Prostate gland (tissue), 2 donors: ENCODE results near the gene FSD2.

Source experiments
- POLR2A ChIP-seq: fragments of 450-650 bp; IDR thresholded peaks from one replicate; pipeline ENCODE4 v1.6.1; 2016; ENCODE audit warnings: antibody characterized with exemption, mild to moderate bottlenecking
- TF ChIP-seq, protein P1 (sequence below), 4 experiments: fragments of 200-600 bp in 2 of 4; fragments of 450-650 bp in 2 of 4; sonication (generic) in 2 of 4; IDR thresholded peaks; 1 replicate in 3 of 4; 2 replicates in 1 of 4; pipeline ENCODE4 v1.5.1; 2016 to 2019; ENCODE audit warnings: antibody characterized with exemption in 4 of 4, mild to moderate bottlenecking in 2 of 4, moderate library complexity in 2 of 4

DNA sequence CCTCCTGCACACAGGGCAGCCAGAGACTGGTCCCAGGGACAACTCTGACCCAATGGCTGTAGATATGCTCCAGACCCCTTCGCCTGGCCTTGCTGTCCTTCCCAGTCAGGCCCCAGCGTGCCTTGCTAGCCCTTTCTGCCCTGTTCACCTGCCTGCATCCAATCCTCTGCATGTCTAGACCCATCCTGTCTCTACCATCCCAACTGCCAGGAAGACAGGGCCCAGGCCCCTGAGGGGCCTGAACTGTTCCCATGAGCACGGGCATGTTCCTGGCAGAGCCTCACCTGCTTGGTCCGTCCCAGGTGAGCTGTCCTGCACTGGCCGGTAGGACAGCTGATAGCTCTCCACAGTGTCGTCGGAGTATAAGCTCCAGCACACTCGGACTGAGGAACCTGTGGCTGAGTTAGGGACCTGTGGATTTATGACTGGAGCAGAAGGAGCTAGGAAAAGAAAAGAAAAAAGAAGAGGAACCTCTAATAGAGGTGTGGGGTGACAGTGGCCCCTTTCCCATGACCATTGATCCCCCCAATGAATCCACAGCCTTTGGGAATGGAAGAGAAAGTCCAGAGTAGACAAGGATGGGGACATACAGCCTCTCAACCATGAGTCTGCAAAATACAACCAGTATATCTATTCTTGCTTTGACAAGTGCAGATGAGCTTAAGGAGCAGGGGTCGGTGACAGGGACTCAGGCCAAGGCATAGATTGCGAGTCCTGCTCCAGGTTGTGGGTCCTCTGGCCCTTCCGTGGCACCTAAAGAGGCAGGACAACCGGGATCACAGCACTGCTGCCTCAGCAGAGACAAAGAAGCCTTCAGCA, 33.9 kb downstream of the FSD2 start:
- TF ChIP-seq, protein P1, sequence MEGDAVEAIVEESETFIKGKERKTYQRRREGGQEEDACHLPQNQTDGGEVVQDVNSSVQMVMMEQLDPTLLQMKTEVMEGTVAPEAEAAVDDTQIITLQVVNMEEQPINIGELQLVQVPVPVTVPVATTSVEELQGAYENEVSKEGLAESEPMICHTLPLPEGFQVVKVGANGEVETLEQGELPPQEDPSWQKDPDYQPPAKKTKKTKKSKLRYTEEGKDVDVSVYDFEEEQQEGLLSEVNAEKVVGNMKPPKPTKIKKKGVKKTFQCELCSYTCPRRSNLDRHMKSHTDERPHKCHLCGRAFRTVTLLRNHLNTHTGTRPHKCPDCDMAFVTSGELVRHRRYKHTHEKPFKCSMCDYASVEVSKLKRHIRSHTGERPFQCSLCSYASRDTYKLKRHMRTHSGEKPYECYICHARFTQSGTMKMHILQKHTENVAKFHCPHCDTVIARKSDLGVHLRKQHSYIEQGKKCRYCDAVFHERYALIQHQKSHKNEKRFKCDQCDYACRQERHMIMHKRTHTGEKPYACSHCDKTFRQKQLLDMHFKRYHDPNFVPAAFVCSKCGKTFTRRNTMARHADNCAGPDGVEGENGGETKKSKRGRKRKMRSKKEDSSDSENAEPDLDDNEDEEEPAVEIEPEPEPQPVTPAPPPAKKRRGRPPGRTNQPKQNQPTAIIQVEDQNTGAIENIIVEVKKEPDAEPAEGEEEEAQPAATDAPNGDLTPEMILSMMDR (IDR thresholded peaks at IDR 0.05) = no peak
- TF ChIP-seq POLR2A = no peak
